A673 (cell line): ENCODE measurements around the gene TBC1D24.

Experiments used
- CTCF ChIP-seq: fragments of 300-800, 200-600 bp; sonication (generic); conservative IDR thresholded peaks from 2 replicates; pipeline ENCODE4 v1.5.1; 2017; ENCODE audit warnings: low read depth, mild to moderate bottlenecking, antibody characterized with exemption, low read length, moderate library complexity, mixed read lengths
- EZH2 ChIP-seq: fragments of 200-600 bp; sonication (generic); IDR thresholded peaks from 2 replicates; pipeline ENCODE4 v1.6.1; 2017; ENCODE audit warnings: borderline replicate concordance, low read depth, mild to moderate bottlenecking, mixed read lengths, antibody characterized with exemption, low read length; ENCODE audit not compliant: poor library complexity, severe bottlenecking

- TF ChIP-seq EZH2 (no peak), CTCF (no peak)
These were observed 57.0 kb downstream of the TBC1D24 start for GRCh38 chr16:2531696-2532493.
